ENCODE measurements around the gene ATP6V0E1.

GRCh38 chr5:173053041-173053440 is 69.5 kb downstream of the ATP6V0E1 start:
- TF ChIP-seq CTCF (tag by site-specific recombination; IDR thresholded peaks at IDR 0.05) (no peak), ZNF350 (tag by site-specific recombination; IDR thresholded peaks at IDR 0.05) (no peak), ZBTB26 (tag by site-specific recombination; optimal IDR thresholded peaks at IDR 0.05) (no peak), ZNF335 (tag by site-specific recombination; conservative IDR thresholded peaks at IDR 0.05) (no peak)

All from HEK293 (cell line).